GM19043 (cell line): ENCODE measurements around the gene KCND3.

Experiments used
- ATAC-seq: cut with Tn5 transposase; IDR thresholded peaks from one replicate; pipeline ENCODE4 v1.9.1; 2021; ENCODE audit warnings: low read depth; ENCODE audit not compliant: unreplicated experiment

Gene KCND3

DNA sequence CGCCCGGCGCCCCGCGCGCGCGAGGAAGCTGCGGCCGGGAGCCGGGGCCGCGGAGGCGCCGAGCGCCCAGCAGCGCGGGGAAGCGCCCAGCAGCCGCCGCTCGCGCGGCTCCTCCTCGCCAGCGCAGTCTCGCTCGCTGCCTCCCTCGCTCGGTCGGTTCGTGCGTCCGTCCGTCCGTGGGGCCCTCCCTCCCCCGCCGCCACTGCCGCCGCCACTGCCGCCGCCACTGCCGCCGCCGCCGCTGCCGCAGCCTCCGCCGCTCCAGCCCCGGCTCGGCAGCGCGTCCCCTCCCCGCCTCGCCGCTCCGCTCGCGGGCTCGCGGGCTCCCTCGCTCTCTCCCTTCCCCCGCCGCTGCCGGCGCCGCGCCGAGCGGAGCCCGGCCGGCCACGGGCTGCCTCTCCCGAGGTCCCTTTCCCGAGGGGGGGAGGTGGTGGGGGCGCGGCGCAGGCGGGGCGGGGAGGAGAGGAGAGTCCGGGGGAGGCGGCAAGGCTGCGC, at the start of gene KCND3:
Gene KCND3 (minus strand): TSS at position 138 of the 495 bp plus-strand sequence.
- ATAC-seq, result no peak

DNA sequence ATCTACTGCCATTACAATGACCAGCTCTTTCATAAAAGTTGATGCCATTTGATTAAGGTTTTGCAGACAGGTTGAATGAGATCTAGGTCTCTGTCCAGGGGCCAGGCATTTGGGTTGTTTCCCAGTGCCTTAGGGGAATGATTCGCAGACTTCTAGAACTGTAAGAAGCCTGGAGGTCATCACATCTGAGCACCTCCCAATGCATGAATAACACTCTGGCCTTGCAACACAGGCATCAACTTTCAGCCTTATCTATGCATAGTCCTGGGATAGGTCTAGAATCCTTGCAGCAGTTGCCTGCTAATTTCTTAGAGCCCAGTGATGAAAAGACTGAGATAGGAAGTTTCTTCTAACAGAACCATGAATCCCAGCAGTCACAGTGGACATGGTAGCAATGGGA, 44.8 kb upstream of the KCND3 start:
- ATAC-seq, result no peak

DNA sequence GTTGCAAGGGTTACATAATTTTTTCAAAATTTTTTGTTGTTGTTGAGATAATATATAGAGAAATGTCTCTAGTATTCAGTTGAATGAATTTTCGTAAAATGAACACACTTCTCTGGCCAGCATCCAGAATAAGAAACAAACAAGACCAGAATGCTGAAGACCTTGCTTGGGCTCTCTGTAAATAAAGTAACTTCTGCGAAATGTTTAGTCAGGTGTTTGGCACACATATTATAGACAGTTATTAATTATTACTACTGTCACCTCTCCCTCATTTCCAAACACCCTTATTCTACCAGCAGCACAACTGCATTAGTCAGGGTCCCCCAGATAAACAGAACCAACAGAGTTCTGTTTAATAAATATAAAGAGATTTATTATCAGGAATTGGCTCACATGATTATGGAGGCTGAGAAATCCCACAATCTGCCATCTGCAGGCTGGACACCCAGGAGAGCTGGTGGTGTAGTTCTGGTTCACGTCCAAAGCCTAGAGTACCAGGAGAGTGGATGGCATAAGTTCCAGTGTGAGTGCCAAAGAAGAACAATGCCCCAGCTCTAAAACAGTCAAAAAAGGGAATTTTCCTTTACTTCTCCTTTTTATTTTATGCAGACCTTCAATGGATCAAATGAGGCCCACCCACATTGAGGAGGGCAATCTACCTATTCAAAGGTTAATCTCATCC, 44.1 kb upstream of the KCND3 start:
- no peak for ATAC-seq

DNA sequence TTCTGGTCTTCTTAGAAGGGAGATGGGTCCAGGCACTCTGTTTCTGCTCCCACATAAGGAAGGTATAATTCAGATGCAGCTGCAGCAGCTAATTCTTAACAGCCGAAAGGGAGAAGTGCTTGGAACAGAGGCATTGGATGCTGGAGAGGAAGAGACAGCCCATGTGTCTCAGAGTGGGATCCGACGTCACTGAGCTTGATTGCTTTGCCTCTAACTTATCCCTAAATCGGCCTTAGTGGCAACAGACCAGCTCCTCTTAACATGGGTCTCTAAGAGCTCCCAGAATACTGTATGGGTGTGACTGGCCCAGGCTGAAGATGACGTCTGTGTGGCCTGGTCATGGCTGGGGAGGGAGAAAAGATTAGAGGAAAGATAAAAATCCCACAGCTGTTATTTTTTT, 40.7 kb upstream of the KCND3 start:
- ATAC-seq, result no peak

DNA sequence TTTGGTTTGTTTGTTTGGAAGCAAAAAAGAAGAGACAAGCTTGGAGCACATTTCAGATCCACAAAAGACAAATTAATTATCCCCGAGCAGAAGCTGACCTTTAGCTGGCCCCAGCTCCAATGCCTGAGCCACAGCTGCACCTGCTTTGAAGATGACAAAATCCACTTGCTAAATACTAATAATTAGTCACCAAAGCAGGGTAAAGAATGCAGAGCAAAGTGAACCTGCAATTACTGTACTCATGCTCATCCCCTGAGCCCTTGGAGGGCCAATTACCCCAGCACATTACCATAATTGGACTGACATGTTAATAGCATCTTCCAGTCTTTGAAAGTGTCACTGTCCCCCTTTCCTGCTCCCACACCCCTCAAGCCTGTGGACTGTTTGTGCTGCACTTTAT, 38.2 kb upstream of the KCND3 start:
- ATAC-seq, result no peak

DNA sequence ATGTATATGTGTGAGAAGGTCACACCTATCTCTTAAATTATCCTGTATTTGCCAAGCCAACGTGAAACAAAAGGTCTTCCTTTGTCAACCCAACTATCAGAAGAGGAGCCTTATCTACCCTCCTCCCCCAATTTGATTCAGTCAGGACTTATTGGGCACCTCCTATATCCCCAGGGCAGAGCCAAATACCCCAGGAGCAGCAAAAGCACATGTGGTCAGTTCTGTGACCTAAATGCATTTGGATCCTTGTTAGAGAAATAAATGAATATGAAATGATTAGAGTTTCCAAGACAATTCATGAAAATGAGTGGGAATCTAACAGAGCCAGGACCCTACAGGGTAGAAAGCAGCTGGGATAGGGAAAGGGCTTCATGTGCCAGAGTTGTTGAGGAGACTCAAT, 37.0 kb upstream of the KCND3 start:
- no peak for ATAC-seq

DNA sequence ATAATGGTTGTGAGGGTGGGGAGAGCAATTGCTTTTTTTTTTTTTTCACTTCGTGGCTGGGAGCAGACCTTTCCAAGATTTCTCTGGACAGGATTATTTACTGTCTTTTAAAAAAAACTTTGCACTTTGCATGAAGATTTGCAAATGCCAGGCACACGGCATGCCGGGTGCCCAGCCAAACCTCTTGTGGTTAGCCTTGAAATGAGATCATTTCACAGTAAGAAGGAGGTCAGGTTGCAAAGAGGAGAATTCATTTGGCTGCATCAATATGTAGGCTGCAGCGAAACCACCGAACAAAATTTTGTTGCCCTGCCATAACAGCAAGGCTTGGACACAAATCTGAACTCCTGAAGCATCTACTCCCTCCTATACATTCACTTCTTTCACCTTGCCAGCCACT, 36.5 kb upstream of the KCND3 start:
- no peak for ATAC-seq

DNA sequence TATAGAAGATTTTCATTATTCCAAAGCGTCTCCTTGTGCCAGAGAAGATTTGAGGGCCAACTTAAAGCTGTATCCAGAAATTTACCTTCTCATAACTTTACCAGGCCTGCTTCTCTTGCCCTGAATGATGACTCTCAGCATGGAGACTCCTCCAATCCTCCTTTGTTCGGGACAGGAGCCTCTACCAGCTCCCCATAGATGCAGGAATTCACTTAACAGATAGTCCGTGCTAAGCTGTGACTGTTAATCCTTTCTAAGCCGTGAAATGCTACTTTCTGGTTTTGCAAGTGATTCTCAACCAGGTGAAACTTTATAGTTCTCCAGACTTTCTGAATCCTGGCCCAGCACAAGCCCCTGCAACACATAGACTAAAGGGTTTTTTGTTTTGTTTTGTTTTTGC, 31.8 kb upstream of the KCND3 start:
- no peak for ATAC-seq

DNA sequence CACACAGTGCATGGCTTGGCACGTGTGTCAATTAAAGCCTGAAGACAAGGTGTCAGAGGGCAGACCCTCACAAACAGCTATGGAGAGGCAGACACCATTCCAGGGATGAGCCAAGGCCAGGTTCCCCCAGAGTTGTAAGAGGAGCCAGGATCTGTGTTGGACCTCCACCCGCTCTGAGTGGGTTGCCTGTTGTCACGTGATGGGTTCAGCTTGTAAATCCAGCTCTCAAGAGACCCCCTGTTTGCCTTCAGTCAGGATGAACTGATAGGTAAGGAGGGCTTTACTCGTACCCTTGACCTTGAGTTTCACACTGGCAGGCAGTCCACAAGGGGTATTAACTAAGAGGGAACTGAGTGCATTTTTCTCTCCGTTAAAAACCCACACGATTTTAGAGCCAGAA, 27.7 kb upstream of the KCND3 start:
- no peak for ATAC-seq

DNA sequence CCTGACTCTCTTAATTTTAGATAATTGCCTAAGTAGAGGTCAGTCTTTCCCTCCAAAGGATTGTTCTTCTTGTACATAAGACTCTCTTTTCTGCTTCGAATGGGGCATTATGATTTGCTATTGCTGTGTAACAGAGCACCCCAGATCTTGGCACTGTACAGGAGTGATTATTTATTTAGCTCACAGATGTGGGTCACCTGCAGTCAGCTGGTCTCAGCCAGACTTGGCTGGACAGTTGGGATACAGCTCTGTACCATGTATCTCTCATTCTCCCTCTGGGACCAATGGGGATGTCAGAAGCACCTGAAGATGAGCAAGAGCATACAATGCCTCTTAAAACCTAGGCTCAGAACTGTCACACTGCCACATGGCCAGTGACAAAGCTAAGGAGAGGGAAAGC, 23.4 kb upstream of the KCND3 start:
- no peak for ATAC-seq

DNA sequence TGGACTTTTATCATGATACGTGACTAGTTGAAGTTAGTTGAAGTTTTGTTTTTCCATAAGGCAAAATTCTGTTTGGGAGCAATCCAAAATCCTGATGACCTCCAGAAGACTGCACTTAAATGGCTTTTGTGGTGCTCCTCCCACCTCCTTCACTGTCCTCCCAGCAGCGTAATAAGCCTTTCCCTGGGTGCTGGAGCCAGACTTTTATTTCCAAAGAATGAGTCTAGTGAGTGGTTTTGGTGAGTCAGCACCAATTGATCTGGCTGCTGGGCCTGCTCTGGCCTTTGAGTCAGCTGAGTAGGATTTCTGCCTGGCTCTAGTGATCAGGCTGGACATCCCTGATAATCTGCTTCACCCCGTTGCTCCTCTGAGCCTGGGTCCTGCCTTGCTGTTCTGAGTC, 21.7 kb upstream of the KCND3 start:
- ATAC-seq, result no peak

DNA sequence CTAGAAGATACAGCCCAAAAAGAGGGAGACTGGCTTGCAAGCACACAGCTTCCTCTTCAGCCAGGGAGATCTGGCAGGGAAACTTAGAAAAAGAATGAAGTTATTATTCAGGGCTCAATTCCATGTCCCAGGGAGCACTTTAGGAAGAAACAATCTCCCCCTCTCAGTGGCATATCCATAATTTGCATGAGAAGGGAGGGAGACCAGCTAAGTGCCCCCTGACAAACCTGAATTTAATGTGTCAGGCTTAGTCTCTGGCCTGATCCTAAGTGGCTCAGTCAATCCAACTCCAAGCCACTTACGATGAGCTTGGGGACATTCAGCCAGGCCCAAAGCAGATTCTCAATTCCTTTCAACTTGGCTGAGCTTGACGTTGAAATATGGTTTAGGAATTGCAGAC, 17.7 kb upstream of the KCND3 start:
- ATAC-seq, result no peak

DNA sequence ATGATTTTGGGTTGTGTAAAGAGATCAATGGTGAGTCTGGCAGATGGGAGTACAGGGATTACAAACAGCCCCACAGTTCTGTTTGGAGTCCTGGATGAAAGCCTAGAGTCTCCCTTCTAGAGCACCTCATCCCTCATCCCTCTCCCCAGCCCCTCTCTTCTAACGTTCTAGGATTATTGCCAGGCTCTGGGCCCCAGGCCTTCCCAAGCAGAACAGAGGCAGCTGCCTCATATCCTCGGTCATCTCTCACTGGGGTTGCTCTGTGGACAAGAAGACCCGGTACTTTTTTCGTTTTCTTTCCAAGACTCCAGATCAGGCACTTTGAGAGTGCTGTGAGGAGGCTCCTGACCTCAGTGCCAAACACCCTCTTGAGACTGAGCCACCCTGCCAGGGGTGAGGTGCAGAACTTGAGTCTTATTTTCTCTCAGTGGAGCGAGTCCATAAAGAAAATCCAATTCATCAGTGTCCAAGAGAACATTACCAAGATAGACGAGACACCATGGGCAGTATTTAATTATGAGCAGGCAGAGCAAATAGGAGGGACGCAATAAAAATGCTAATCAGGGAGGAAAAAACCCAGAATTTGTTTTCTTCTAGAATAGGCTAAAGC, 17.1 kb upstream of the KCND3 start:
- ATAC-seq, result no peak

DNA sequence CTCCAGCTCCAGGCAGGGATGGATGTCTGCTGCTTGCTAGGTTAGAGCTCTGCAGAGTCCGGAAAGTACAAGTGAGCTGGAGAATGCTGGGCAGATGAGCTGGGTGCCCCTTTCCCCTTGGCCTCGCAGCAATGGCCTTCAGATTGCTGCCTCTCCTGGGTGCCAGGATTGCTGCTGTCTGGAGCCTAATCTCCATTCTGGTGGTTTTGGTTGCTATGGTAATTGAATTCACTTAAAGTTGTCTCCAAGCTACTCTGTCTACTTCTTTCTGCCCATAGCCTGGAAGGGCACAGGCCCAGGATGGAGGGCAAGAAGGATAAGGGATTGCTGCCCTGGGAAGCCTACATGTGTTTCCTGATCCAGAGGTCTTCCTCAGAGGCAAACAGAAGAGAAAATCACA, 14.6 kb upstream of the KCND3 start:
- ATAC-seq, result no peak

DNA sequence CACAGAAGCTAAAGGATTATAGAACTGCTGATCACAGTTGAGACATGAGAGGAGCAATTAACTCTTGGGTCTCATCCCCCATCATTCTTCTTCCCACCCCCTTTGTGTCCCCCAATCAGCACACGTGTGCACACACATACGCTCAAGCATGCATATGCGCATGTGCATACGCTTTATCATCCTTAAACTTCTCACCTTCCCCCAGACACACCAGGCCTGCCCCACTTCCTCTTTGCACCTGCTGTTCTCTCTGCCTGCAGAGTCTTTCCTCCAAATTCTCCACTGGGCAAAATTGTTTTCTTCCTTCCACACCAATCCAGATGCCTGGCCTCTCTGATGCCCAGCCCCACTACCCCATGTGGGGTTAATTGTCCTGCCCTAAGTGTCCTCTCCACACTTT, 13.0 kb upstream of the KCND3 start:
- ATAC-seq, result no peak

DNA sequence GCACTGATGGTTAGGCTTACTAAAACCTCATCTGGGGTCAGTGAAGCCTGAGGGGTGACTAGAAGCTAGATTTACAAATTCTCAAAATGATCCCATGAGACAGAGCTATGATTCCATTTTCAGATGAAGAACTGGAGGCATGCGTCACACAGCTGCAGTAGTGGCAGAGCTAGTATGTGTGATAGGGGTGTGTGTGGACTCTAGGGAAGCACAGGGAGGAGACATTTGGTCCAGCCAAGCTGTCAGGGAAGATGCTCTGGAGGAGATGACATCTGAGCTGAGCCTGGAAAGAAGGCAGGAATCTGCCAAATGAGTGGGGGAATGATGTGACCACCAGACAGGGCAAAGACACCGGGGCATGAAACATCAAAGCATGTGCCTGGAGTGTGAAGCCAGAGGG, 12.0 kb upstream of the KCND3 start:
- no peak for ATAC-seq

DNA sequence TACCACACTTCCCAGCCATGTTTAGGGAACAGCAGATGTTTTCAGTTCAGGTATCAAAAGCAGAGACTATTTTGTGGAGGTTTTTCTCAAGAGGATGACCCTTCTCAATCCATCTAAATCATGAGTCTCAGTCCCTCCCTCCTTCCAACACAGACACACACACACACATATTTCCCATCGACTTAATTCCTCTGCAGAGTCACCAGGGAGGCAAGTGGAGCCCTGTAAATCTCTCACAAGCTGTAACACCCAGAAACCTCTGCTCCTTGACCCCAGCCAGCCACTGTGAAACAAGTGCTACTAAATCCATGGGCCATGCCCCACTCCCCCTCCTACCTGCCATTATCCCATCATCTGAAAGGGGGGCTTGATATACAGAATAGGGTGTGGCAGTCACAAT, 10.6 kb upstream of the KCND3 start:
- ATAC-seq, result no peak

DNA sequence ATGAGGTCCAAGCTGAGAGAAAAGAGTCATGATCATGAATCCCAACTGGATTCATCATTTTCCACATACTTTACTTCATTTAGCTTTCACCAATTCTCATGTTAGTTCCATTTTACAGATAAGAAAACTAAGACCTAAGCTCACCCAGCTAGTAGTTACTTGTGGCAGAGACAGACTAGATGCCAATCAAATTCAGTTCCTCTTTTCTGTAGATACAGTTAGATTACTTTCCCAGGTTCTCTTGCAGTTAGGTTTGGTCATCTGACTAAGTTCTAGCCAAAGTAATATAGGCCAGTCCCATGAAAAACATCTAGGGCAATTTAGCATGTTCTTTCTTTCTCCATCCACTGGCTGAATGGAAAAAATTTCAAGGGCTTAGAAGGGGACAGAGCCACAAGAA, 8.9 kb upstream of the KCND3 start:
- ATAC-seq, result no peak

DNA sequence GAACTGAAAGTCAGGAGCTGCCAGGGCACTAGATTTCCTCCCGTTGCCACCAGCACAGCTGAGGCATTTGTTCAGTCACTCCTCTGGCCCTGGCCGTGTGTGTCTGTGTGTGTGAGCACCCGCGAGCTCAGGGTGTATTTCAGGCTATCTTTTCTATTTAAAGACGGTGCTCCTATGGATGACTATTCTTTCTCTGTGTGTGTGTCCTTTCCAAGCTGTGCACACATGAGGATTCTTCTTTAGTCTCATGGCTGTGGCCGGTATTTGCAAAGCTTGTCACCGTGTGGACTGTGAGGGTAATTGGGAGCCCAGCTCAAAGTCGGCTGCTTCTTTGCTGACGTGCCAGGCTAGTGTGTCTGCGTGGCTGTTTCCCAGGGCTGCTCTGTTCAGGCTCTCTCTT, 3.0 kb upstream of the KCND3 start:
- ATAC-seq, result no peak

DNA sequence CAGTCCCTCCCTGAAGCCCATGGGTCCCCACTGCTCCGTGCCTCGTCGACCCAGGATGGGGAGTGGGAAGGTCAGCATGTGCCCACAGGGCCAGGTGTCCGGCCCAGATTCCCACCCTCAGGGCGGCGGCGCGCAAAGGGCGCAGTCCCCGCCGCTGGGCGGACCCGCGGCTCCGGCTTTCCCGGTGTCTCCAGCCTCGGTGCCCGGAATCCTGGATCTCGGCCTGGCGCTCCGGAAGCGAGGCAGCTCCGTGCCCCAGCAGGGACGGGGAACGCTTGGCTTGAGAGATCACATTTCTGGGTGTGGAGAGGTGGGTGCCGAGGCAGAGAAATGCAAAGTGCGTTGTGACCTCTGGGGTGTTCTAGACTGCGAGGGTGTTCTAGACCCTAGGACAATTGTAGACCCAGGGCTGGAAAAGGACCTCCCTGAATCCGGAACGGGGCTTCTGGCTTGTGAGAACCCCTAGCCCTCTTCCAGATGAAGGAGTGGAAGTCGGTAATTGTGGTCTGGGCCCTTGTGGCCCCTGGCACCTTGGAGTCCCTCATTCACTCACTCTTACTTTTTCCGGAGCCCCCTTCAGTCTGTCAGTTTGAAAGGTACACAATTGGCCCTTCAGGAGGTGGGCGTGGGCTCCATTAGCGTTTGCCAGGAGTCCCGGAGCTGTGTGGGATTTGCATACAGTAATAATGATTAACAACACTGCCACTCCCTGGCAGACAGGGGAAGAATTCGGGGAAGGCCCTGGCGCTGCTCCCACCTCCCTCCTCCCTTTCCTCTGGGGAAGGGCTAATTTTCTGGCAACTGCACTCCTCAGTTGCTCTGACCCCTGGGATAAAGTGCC, 1.6 kb upstream of the KCND3 start:
- ATAC-seq, result peak; percentile 59

DNA sequence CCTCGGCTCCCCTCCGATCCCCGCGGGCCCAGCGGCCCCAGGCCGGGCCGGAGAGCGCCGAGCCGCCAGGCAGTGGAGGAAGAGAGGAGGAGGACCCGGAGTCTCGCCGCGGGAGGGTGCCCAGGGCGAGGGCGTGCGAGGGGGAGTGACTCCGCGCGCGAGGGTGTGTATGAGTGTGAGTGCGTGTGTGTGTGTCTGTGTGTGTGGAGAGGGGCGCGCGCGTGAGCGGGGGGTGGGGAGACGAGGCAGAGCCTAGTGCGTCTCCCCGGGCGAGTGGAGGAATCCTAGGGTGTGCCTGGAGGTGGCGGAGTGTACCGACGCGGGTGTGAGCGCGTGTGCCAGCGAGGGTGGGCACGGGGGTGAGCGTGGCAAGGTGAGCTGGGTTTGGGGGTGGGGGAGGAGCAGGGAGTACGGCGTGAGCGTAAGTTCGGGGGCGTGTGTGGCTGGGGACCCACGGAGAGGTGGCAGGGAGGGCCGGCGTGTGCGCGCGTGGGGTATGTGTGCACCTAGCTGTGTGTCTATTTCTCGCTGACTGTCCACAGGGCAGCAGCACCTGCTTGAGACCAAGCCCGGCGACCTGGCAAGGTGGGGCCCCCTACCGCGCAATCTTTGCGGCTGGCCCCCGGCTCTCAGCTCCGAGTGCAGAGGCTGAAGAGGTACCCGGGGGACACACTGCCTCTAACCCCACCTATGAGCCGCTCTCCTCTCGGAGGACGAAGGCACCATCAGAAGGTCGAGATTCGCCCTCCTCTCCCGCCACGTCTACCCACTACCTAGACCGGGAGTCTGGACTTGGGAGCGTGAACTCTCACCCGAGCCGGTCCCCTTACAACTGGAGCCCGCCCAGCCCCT, 784 bp upstream of the KCND3 start:
- ATAC-seq, result no peak
